Inflammatory macrophage (primary cell): ENCODE measurements around the gene WDFY4.

ENCODE experiments used
- DNase-seq, 2 donors: peaks; one replicate each; pipeline ENCODE4 v3.0.0-alpha.2; 2020 to 2022

Gene WDFY4

DNA sequence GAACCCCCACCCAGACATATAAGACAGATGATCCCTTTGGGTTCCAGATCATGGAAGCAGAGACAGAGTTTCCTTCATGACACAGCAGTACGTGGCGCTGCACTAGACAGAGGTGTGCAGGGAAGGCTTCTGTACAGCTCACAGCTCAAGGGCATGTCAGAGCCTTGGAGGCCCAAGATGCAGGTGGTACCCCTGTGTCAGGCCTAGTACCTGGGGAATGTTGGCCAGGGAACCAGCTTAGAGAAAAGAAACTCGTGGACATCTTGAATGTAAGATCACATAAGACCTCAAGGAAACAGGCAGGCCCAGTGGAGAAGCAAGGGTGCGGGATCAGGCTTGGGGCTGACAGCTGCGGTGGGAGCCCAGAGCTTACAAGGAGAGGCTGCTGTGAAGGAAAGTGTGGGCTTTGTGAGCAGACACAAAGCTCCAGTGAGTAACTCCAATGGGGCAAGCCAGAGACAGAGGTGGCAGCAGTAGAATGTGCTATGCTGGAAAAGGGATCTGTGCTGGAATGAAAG is 91.4 kb downstream of the WDFY4 start:
- DNase-seq, result no peak

DNA sequence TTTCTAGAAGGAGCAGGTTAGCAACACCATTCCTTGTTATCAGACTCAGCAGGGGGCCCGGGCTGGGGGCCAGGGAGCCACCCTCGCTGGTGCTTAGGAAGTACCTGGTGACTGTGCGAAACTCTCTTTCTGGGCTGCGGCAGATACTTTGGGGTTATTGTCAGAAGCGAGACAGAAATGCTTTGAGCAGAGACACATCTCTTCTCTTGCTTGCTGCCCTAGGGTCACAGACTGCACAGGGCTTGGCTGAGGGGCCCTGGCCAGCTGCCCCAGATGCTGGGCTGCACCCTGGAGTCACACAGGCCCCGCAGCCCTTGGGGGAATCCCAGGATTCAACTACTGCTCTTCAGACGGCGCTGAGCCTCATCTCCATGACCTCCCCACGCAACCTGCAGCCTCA is 91.9 kb downstream of the WDFY4 start:
- no peak for DNase-seq

DNA sequence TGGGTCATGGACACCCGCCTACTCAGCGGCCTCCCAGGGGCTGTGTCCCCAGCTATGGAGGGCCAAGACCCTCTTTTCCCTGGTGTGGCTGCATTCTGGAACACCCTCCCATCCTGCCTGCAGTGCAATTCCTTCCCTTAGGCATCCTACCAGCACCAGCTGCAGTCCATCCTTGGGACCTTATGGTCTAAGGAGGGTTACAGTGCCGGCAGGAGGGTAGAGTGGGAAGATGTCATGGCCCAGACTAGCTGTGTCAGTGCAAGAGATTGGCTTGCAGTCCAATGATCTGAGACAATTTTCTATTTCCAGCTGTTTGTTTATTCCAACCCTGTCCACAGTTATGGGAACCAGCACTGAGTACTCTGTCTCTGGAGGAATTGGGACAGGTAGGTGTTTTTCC is 92.4 kb downstream of the WDFY4 start:
- DNase-seq, result no peak

DNA sequence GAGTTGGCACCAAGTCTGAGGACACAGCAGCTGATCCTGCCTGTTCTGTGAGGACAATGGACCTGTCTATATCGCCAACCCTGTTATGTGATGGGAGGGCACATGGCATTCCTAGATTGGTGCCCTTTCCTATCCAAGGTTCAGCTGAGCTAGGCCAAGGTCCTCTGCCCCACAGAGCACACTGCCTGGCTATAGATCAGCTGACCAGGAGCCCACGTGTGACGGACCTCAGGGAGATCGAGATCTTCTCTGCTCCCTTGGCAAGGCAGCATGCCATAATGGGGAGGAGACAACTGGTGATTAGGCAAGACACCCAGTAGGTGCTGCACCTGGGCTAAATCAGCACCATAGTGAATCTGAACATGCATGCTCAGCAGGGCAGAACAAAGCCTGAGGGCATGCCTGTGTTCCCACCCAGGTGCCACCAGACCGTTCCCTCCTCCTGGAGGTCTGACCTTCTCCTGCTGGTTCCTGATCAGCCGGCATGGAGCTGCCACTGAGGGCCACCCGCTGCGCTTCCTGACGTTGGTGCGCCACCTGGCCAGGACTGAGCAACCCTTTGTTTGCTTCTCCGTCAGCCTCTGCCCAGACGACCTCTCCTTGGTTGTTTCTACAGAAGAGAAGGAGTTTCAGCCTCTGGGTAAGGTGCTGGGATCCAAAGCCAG is 93.7 kb downstream of the WDFY4 start:
- no peak for DNase-seq

DNA sequence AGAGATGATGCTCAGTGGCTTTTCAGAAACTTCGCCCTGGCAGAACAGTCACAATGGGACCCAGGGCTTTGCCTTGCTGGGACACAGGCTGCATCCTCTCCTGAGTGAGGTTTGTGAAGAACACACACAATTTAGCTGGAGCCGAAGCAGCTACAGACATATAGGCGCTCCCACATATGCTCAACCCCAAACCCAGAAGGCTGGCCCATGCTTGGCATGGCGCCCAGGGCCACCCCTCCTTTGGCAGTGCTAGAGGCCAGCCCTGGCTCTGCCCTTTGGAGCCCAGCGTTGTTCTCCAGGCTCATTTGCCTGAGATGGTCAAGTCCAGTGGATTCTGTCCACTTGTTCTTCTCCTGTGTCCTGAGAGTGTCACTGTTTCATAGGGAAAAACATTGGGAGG is 94.4 kb downstream of the WDFY4 start:
- DNase-seq, result no peak

DNA sequence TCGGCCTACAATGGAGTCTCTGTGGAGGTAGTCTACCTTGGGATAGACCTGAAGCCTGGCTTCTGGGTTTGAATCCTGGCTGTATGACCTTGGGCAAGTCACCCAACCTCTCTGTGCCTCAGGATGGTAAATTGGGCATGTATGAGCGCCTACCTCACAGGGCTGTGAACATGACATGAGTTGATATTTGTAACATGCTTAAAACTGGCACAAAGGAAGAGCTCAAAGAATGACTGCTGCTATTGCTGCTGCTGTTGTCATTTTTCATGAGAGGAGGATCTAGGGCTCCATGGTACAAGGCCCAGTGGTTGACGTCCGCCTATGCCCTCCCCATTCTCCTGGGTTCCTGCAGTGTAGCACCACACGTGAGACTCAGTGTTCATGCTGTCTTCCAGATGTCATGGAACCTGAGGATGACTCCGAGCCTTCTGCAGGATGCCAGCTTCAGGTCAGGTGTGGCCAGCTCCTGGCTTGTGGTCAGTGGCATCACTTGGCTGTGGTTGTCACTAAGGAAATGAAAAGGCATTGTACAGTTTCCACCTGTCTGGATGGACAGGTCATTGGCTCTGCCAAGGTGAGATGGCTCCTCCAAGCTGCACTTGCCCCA is 95.0 kb downstream of the WDFY4 start:
- DNase-seq, result no peak

DNA sequence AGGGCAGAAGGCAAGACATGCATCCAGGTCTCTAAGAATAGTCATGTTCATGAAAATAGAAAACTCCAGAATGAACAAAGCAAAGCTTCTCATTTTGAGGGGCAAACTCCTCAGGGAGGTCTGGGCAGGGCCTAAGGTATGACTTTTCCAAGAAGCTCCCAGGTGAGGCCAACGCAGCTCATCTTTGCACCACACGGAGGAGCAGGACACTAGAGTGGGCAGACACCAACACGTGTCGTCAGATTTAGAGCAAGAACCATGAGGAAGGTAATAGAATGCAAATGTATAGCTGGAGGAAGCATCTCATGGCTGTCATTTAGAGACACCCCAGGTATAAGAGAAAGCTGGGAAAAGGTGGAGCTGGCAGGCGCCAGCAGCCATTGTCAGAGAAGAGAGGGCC is 95.7 kb downstream of the WDFY4 start:
- no peak for DNase-seq

DNA sequence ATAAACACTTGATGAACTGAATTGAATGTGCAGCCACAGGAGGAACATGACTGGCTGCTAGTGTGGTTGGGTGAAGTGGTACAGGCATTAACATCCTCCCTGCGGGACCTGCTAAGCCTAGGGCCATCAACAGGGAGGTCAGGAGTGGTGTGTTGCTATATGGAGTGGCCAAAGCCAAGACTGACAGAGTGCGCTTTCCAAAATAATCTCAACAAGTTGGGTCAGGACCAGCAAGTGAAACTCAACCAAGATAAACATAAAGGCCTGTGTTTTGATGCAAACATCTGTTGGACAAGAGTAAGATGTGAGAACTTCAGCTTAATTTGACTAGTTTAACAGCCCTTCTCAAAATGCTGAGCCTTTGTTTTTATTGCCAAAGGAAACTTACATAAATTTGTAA is 97.7 kb downstream of the WDFY4 start:
- DNase-seq, result no peak

DNA sequence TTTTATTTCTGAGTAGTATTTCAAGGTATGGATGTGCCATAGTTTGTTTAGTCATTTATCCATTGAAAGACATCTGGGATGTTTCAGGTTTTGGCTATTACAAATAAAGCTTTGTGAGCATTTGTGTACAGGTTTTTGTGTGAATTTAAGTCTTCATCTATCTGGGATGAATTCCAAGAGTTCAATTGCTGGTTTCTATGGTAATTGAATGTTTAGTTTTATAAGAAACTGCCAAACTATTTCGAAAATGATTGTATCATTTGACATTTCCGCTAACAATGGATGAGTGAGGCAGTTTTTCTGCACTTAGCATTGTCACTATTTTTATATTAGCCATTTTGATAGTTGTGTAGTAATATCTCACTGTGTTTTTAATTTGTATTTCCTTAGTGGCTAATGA is 99.4 kb downstream of the WDFY4 start:
- no peak for DNase-seq

DNA sequence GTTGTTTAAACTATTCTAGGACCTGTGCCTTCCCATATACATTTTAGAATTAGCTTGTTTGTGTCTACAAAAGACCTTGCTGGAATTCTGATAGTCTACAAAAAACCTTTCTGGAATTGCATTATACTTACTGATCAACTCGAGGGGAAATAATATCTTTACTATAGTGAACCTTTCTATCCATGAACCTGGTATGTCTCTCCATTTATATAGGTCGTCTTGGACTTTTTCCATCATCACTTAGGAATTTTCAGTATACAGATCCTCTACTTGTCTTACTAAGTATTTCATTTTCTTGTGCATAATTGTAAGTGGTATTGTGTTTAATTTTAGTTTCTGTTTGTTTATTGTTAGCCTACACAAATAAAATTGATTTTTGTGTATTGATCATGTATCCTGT is 101.1 kb downstream of the WDFY4 start:
- no peak for DNase-seq

DNA sequence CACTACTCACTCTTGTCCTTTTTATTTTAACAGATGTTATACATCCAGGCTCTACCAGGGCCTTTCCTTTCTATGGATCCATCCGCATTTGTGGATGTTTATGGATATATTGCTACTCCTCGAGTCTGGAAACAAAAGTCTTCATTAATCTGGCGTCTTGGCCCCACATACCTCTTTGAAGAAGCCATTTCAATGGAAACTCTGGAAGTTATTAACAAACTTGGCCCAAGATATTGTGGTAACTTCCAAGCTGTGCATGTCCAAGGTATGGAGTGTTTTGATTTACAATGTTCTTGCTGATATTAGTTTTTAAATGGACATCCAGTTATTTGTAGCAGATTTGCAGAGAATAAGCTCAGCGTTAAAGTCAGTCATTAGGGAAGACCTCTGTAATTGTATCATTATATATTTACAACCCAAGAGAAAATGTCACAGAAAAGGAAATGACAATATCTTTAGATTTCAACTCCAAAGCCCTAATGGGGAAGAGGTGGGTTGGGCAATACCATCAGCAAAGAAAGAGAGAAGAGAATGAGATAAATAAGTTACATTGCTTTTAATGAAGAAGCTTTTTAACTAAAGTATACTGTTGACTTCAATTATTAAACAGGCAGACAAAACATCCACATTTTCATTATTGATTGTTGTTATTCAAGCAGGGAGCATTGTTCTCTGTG is 102.1 kb downstream of the WDFY4 start:
- DNase-seq, result peak; percentile 48 to 69

DNA sequence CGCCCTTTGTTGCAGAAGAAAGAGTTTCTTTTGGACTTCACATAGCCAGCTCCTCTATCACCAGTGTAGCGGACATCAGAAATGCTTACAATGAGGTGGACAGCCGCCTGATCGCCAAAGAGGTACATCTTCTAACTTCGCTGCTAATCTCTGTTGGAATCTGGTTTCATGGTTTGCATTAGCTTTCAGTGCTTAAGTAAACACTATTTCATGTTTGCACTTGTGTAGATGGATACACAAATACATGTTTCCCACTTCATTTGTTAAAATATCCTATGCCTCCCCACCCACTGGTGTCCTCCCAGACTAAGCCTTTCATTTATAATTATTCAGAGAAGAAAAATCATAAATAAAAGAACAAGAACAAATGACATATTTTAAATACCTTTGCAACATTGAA is 103.9 kb downstream of the WDFY4 start:
- DNase-seq, result no peak

DNA sequence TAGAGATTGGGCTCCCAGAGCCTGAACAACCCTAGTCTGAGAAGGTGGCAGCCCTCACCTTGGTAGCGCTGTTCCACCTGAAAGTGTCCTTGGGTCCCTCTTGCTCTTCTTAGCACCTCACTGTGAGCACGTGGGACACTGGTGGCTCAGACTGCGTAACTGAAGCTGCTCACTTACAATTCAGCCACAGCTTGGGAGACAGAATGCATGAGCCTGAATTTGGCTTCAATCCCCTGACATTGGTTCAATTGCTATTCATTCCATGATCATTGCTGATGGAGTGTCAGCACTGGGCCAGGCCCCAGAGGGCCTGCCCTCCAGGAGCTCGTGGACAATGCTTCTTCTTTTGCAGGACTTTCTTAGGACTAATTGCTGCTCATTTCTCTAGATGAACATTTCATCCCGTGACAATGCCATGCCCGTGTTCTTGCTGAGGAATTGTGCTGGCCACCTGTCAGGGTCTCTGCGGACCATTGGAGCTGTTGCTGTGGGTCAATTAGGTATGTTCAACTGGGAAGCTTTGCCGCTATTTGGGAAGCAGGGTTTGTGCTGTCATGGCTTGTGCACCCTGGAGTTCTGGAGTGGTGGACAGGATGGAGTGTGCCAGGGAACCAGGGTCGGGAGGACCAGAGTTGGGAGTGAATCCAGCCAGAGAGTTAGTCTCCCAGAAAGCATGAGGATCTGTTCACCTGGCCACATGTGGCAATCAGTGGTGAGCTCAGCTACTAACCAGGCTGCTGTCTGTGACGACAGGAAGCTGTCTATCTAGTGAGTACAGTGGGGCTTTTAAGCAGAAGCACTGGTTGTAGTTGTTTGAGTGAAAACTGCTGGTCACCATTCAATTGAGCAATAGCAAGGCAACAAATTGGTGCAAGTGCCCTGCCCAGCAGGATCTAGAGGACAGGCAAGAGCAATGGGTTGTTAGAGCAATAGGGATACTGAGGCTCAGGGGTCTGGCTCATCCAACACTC is 105.1 kb downstream of the WDFY4 start:
- DNase-seq, result peak in 1 of 2 donors; percentile 45

DNA sequence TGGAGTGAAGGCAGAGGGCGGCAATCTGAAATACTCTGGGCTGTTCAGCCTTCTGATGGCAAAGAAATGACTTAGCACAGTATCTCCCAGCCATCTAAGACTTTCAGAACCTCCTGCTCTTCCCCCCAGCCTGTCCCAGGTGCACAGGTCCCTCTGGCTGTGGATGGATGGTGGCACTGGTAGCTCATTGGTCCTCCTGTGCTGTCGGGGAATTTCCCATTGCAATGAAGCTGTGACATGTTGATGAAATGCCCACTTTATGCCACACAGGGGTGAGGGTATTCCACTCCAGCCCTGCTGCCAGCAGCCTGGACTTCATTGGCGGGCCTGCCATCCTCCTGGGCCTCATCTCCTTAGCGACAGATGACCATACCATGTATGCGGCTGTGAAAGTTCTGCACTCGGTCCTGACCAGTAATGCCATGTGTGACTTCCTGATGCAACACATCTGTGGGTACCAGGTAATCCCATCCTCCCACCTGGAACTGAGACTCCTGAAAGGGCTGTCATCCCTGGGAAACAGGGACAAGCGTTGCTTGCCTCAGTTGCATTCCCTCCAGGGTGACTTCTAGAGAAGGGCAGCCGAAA is 105.9 kb downstream of the WDFY4 start:
- DNase-seq, result no peak

DNA sequence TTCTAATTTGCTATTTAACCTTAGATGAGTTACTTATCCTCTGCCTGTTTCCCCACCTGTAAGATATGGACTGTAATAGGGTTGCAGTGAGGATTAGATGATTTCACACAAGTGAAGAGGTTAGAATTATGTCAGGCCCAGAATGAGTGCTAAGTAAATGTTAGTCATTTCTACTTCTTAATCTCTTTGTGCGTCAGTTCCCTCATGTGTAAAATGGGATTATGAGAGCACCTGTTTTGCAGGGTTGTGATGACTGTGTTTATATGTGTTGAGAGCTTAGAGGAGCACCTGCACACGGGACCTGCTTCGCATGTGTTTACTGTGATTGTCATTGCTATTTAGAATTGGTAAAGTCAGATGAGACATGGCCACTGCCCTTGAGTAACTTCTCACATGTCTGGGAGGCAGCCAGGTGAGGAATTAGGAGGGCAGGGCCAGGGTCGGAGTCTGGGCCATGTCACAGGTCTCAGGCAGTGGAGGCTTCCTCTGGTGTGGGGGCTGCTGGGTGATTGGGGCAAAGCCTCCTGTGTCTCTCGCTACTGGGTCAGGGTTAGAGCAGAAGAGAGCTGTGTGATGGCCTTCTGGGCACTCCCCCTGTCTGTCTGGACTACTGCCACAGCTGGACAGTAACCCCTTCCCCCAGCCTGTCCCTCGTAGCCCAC is 106.7 kb downstream of the WDFY4 start:
- DNase-seq, result no peak

DNA sequence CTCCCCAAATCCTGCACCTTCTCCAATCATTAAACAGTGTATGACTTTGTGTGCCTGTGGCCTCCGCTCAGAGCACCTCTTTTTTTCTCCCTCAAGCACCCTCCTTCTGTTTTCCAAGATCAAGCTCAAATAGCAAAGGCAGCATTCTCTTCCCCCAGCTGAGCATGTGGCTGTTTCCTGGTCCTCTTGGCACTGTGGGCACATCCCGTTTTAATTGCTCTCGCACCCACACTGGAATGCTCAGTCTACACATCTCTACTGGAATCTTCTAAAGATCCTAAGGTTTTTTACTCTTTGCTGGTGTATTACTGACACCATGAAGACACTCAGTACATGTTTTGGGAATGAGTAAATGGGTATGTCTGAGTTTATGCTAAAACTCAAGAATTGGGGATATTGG is 107.4 kb downstream of the WDFY4 start:
- no peak for DNase-seq

DNA sequence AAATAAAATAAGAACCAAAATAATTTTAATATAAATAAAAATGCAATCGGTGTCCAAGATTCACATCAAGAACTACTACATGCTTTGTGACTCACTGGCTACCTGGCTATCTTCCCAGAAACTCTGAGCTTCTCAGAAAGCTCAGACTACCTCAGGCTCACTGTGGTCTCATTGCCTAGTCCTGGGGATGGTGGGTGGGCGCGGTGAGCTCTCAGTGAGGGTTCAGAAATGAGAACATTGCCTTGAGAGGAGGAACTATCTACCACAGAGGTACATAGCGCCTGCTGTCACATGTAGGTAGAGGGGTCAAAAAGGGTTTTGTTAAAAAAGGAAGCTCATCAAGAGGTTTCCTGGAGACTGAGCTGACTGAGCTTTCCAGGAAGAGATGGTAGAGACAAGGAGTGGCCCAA is 108.0 kb downstream of the WDFY4 start:
- peak; percentile 53 to 77 for DNase-seq

DNA sequence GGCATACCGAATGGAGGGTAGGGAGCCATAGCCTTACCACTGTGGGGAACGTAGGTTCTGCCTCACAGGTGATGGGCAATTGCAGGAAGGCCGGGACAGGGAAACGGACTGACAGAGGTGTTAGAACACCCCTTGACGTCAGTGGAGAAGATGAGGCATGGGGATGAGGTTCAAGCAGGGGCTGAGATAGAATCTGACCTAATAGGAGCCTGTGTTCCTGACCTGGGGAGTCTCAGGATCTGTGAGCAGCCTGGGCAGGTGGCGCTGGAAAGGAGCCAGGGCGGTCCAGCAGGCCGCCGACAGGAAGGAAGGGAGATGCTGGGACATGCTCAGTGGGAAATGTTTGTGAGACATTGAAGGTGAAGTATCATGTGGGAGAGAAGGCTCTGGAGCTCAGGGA is 109.4 kb downstream of the WDFY4 start:
- no peak for DNase-seq

DNA sequence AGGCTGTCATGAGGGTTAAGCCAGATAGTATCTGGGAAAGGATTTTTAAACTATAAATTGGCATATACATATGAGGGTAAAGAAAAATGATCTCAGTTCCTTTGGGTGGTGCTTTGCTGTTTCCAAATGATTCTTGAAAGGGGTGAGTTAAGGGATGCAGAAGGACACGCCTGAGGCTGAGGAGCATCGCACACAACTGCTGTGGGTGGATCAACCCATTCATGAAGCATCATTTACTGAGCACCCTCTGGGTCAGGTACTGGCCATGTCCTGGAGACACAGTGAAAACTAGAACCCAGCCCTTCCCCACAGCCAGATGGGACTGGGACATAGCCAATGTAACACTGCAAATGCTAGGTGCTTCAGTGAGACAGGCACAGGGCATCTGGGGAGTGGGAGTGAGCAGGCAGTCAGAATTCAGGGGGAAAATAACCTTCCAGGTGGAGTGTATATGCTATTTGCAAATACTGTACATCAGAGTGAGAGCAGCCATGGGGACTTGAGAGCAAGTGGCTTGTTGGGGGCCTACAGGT is 112.1 kb downstream of the WDFY4 start:
- DNase-seq, result no peak

DNA sequence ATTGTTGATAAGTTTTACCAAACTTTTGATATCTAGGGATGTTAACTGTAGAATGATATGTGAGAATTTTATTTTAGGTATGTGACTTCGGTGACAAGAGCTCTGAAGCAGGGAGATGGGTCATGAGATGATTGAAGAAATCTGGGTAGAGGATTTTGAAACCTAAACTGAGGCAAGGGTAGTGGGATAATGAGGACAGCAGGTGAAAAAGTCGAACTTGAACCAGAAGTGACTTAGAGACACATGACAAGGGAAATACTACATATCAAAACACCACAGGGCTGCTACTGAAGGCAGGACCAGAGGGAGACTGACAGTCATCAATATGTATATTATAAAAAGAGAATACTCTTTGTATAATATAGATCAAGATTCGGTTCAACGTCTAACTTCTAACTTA is 113.2 kb downstream of the WDFY4 start:
- DNase-seq, result peak; percentile 55 to 57

DNA sequence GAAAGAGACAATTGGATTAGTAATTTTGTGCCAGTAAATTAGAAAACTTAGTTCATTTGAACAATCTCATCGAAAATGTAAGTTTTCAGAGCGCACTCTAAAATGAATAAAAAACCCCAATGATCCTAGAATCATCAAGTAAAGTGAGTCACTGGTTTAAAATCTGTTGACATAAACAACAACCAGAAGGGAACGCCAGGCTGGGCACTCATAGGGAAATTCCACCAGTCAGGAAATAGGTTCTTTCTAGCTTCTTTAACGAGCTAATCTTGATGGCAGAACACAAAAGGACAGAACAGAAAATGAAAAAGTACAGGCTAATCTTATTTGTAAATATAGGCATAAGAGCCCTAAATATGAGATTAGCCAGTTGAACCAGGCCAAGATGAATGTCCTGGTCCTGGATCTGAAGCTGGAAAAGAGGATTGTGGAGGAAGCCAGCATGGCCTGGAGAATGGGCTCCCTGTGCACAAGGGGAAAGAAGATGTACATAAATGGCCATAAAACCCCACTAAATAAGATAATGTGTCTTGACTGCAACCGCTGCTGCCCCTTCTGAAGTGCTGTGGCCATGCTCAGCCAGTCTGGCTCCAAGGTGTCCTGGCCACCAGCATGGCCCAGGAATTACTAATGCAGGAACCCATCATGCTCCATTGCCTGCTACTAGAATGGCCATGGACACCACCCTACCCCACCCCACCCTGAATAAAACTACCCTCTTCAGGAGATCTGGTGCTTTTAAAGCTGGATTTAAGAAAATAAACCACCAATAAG is 114.0 kb downstream of the WDFY4 start:
- DNase-seq, result peak; percentile 7 to 37
